ENCODE measurements around the gene AKNA.

AKNA gene

GRCh38 chr9:114374936-114375335 lies 12.8 kb downstream of the AKNA start:
- DNase-seq: no peak

- DNase-seq: no peak
These were observed 13.6 kb downstream of the AKNA start for GRCh38 chr9:114373960-114374730.

- DNase-seq: peak; percentile 90
These were observed 14.8 kb downstream of the AKNA start for GRCh38 chr9:114372921-114373448.

DNA sequence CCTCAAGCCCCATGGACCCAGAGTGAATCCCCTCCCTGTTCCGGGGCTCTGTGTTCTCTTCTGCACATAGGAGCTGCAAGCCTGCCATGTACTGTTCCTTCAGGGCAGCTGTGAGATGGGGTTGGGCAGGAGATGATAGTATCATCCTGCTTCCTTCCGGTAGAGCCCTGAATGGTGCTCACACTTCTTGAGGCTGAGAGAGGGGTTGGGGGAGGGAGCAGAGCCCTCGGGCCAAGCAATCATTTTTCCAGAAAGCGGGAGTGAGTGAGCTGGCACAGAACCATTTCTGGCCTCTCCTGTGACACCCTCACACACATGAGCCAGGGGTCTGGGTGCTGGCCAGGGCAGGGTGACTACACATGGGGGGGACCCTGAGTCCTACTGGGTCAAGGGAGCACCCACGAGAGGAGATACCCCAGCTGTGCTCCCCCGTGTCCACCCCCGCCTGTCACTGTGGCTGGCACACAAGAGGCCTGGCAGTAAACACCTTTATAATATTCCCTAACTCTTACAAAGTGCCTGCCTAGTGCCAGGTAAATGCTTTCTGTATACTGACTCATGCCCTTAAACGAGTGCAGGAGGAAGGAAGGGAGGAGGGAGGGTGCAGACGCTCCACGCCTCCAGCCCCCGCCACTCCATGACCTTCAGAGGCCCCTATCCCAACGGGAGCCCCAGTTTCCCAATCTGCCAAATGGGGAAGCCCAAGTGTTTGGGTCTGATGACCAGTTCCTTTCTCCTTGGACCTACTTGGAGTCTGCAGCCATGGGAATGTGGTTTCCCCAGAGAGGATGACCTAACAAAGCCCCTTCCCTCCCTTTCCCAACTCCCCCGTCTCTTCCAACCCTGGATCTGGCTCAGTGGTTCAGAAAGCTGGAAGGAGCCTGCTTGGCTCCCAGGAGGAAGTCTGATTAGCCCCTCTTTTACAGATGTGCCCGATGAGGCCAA lies 15.5 kb downstream of the AKNA start:
- DNase-seq: peak; percentile 67

GRCh38 chr9:114371343-114371944 lies 16.3 kb downstream of the AKNA start:
- DNase-seq: no peak

DNA sequence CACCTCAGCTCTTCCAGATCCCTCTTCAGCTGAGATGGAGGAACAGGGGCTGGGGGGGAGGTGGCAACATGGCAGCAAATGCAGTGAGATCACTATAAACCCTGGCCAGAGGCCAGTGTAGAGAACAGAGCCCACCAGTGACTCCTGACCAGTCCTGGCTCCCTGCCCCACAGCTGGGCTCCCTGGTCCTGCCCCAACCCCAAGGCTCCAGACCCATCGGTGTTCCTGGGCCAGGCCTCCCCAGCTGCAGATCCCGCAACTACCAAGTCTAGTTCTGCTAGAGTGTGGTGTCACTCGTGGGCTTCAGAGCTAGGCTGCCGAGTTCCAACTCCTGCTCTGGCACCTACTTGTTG lies 16.8 kb downstream of the AKNA start:
- no peak for DNase-seq

GRCh38 chr9:114370251-114370967 lies 17.4 kb downstream of the AKNA start:
- DNase-seq: no peak

DNA sequence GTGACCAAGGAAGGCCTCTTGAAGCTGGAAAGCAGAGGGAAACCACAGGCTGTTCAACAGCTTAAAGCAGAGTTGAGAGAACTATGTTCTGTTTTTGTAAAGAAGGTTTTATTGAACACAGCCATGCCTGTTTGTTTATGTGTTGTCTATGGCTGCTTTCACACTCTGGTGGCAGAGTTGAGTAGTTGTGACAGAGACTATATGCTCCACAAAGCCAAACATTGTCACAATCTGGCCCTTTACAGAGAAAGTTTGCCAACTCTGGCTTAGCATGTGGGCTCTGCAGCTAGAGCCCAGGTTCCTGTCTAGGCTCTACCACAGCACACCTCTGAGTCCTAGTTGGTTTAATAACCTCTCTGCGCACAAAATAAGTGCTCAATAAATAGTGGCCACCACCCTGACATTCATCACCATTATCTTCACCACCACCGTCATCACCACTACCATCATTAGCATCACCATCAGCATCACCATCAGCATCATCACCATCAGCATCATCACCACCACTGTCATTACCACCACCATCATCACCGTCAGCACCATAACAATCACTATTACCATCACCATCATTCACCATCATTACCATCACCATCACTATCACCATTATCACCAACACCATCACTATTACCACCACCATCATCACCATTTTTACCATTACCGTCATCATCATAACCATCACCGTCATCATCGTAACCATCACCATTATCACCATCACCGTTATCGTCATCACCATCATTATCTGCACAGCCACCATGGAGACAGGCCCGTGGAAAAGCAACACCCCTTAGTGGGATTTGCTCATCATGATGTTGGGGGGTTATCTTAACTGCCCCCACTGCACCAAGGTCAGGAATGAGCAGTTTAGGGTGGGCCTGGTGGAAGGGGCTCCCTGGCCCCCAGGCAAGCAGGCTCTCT lies 18.3 kb downstream of the AKNA start:
- no peak for DNase-seq

- DNase-seq: no peak
These were observed 19.8 kb downstream of the AKNA start for GRCh38 chr9:114367772-114368569.

GRCh38 chr9:114367366-114367765 lies 20.4 kb downstream of the AKNA start:
- no peak for DNase-seq

DNA sequence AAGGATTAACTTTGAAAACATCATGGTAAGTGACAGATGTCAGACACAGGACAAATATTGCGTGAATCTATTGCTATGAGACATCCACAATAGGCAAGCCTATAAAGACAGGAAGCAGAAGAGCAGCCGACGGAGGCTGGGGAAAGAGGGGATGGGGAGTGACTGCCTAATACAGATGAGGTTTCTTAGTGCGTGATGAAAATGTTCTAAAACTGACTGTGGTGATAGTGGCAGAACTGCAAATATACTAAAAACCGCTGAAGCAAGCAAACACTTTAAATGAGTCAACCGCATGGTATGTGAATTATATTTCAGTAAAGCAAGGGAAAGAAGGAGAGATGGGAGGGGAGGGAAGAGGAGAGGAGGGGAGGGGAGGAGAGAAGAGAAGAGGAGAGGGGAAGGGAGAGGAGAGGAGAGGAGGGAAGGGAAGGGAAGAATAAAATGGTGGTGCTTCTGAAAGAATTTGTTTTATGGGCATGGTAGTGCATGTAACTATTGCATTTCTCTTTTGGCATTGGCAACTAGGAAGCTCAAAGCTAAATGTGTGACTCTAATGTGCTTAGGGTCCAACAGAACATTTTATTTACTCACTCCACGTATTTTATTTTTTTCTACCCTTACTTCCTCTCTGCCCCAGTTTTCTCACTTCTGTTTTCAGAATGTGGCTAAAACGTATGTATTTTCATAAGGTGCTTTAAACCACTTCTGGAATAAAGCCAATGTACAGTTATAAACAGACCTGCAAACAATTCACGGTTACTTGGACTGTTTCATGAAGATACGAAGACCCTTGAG lies 21.3 kb downstream of the AKNA start:
- DNase-seq: peak; percentile 69

GRCh38 chr9:114365194-114365593 lies 22.6 kb downstream of the AKNA start:
- DNase-seq: no peak

GRCh38 chr9:114364134-114365041 lies 23.4 kb downstream of the AKNA start:
- DNase-seq: no peak

GRCh38 chr9:114363424-114363823 lies 24.4 kb downstream of the AKNA start:
- peak; percentile 41 for DNase-seq

GRCh38 chr9:114362394-114362793 lies 25.4 kb downstream of the AKNA start:
- DNase-seq: no peak

DNA sequence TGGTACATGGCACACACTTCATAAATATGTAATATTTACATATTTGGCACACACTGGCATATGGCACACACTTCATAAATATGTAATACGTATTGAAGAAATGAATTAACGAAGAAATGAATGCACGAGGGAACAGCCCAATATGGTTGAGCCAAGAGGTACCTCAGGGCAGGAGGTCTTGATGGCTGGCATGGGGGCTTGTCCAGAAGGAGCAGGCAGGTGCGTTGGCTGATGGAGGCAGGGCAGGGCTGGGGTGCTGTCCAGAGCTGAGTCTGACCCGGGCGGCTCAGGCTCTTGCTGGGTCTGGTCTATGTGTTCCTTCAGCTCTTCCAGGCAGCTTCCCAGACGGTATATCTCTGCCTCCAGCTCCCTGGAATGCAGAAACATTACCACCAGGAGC lies 26.2 kb downstream of the AKNA start:
- DNase-seq: no peak

GRCh38 chr9:114359801-114360200 lies 28.0 kb downstream of the AKNA start:
- DNase-seq: no peak

DNA sequence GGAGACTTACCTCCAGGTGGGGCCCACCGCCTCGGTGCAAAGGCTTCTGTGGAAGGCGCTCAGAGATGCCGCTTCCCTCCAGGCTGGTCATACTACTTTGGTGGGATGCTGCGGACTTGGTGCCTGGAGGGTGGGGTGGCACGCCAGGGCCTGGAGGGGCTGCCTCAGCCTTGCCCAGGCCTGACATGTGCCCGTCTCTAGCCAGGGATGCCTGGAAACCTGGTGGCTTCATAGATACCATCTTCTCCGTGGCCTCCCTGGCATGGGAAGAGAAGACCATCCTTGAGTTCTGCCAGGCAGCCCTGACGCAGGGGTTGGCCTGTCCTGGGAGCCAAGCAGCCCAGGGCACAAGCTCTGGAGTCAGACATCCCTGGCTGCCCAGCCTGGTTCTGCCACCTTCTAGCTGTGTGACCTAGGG lies 29.9 kb downstream of the AKNA start:
- DNase-seq: no peak

DNA sequence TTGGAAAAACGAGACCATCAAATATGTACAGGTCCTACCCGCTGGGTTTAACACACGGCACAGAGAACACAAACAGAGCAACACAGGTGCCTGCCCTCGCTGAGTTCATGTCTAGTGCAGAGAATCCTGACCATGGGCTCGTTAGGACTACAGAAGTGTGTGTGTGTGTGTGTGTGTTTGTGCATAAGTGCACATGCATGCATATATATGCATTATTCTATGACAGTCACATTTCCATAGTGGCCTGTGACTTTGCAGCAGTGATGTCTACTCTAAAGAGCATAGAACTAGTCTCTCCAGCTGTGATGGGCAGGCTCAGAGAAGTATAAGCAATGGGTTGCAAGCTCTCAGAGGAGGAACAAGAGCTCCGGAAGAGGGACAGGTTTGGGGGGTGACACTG lies 30.4 kb downstream of the AKNA start:
- no peak for DNase-seq
